Muscle of arm (tissue), 12 donors: ENCODE data around the gene CEP350. TPM values are rescaled to one million over a fixed set of nuclear protein-coding genes. Genes with fewer than 3 reads are reported as not detected.
"Not testable (repeated sequence)": the region's sequence is repeated elsewhere in the genome, so short reads cannot be mapped to it uniquely, and the experiment has no call there.

Experiments used
- DNase-seq: peaks from one replicate; pipeline ENCODE4 v3.0.0-alpha.2; 2013
- polyA plus RNA-seq, 12 donors: library from polyadenylated mRNA; unstranded; fragments of 120-200 nt; gene quantifications; one replicate each; pipeline ENCODE4 v1.2.1, GENCODE V29; 2013; ENCODE audit not compliant: insufficient read length in 12 of 12

CEP350 gene
- polyA plus RNA-seq, 12 donors, result 27.9 to 41.2 (median 33.8) TPM; not detected in 1

DNA sequence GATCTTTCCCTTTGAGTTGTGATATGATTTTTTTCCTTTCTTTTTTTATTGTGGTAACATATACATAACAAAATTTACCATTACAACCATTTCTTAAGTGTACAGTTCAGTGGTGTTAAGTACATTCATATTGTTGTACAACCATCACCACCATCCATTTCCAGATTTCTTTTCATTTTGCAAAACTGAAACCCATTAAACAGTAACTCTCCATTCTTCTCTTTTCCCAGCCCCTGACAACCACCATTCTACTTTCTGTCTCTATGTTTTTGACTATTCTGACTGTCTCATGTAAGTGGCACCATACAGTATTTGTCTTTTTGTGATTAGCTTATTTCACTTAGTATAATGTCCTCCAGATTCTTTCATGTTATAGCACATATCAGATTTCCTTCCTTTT lies 30.3 kb downstream of the CEP350 start:
- DNase-seq, result no peak

- DNase-seq, result no peak
These were observed 36.2 kb downstream of the CEP350 start for GRCh38 chr1:179990847-179991246.

DNA sequence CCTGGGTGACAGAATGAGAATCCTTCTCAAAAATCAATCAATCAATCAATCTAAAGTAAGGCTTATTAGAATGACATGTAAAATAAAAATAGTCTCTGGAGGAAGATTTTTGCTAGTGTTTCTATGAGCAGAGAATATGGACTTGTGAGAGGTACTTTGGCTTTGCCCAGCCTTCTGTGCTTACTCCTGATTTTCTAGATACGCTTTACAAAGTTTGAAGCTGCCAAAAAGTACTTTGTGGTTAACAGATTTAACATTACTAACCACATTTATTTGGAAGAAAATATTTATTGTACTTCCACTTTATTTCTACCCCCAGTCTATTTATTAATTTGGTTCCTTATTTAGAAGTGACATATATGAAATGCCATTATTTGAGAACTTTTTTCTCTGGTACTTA lies 41.0 kb downstream of the CEP350 start:
- DNase-seq, result no peak

- no peak for DNase-seq
These were observed 41.5 kb downstream of the CEP350 start for GRCh38 chr1:179996099-179996498.

DNA sequence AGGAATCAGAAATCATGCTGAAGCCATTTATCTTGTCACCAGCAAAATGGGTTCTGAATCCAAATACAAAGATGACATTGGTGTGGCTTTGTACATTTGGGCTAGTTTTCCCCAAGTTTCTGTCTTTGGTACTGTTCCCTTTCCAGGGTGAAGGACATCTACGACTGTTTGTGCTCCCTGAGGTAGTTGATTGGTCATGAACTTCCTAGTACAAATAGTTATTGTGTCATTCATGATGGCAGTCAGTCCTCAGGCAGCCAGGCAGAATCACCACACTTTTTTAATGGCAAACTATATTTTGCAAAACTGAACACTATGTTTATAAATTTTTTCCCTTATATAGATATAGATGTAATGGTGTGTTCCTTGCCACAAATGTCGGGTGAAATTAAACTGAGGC lies 46.0 kb downstream of the CEP350 start:
- no peak for DNase-seq

DNA sequence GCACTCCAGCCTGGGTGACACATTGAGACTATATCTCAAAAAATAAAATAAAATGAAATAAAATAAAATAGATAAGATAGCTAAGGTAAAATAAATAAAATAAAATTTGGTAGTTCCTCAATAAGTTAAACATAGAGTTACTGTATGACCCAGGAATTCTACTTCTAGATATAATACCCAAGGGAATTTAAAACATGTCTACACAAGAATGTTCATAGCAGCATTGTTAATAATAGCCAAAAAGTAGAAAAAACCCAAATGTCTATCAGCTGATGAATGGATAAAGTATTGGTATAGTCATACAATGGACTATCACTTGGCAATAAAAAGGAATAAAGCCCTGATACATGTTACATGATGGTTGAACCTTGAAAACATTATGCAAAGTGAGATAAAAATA lies 47.8 kb downstream of the CEP350 start:
- DNase-seq, result no peak

GRCh38 chr1:180003026-180003695 lies 48.6 kb downstream of the CEP350 start:
- no peak for DNase-seq

- DNase-seq, result not testable (repeated sequence)
These were observed 52.2 kb downstream of the CEP350 start for GRCh38 chr1:180006762-180007161.

GRCh38 chr1:180020017-180020416 lies 65.4 kb downstream of the CEP350 start:
- DNase-seq, result no peak

GRCh38 chr1:180026556-180026955 lies 71.9 kb downstream of the CEP350 start:
- no peak for DNase-seq

GRCh38 chr1:180027949-180028445 lies 73.4 kb downstream of the CEP350 start:
- DNase-seq, result no peak

- no peak for DNase-seq
These were observed 74.3 kb downstream of the CEP350 start for GRCh38 chr1:180028864-180029263.

DNA sequence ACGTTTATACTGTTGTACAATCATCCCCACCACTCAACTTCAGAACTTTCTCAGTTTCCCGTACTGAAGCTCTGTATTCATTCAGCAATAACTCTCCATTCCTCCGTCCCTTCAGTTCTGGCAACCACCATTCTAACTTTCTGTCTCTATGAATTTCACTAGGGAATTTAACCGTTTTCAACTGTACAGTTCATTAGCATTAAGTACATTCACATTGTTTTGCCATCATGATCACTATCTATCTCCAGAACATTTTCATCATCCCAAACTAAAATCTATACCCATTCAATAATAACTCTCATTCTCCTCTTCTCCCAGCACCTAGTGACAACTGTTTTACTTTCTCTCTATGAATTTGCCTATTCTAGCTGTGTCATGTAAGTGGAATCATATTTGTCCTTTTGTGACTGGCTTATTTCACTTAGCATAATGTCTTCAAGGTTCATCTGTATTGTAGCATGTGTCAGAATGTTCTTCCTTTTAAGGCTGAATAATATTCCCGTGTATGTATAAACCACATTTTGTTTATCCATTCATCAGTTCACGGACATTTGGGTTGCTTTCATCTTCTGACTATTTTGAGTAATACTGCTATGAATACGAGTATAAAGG lies 75.0 kb downstream of the CEP350 start:
- DNase-seq, result no peak

DNA sequence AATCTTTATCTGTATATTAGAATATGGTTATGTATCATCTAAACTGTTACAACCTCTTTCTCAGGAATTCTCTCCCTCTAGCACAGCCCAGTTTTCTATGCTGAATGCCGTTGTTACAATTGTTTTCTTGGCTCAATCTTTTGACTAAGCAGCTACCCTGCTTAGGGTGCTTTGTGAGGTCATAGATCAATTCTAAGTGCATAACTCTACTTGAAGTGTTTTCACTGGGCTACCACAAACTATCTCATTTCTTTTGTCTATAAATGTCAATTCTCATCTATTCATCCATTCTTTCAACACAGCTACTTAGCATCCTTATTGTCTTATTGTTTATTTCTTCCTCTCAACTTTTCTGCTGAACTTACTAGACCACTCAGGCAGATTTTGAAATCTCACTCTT lies 77.1 kb downstream of the CEP350 start:
- DNase-seq, result no peak

DNA sequence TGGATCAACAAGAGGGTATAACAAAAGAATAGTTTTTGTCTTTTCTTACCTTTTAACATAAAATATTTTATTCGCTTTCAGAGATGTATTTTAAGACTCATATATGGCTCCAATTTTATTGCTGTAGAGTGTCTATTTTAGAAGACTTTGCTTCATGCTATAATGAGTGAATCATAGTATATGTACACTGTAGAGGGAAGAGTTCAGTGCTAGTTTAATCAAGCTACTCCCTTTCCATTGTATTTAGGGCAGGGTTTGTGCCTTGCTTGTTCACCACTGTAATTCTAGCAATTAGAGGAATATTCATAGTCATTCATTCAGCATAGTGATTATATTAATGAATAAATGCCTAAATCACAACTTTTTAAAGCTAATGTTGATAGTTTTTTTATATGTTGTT lies 78.8 kb downstream of the CEP350 start:
- no peak for DNase-seq

GRCh38 chr1:180040034-180040433 lies 85.4 kb downstream of the CEP350 start:
- no peak for DNase-seq

GRCh38 chr1:180041582-180041981 lies 87.0 kb downstream of the CEP350 start:
- no peak for DNase-seq

DNA sequence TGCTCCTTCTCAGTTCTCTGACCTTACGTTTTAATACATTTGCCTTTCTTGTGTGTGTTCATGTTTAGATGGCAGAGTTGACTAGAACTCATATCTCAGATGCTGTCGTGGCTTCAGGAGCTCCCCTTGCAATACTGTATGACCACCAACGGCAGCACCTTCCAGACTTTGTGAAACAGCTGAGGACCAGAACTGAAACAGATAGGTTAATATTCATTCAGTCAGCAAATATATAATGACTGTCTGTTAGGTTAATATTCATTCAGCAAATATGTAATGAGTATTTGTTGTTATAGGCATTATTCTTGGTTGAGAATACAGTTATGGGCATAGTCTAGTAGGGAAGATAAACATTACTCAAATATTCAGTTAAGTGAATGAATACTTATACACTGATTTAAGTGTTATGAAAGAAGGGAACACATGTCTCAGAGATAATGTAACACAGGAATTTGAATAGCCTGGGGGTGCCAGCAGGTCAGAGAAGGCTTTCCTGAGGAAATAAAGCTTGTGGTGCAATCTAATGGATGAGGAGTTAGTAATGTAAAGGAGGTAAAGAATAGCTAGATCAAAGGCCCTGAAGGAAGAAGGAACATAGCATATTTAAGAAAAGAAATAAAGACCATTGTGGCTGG lies 88.5 kb downstream of the CEP350 start:
- DNase-seq, result no peak

GRCh38 chr1:180043785-180044184 lies 89.2 kb downstream of the CEP350 start:
- no peak for DNase-seq

GRCh38 chr1:180046674-180047073 lies 92.1 kb downstream of the CEP350 start:
- DNase-seq, result no peak

DNA sequence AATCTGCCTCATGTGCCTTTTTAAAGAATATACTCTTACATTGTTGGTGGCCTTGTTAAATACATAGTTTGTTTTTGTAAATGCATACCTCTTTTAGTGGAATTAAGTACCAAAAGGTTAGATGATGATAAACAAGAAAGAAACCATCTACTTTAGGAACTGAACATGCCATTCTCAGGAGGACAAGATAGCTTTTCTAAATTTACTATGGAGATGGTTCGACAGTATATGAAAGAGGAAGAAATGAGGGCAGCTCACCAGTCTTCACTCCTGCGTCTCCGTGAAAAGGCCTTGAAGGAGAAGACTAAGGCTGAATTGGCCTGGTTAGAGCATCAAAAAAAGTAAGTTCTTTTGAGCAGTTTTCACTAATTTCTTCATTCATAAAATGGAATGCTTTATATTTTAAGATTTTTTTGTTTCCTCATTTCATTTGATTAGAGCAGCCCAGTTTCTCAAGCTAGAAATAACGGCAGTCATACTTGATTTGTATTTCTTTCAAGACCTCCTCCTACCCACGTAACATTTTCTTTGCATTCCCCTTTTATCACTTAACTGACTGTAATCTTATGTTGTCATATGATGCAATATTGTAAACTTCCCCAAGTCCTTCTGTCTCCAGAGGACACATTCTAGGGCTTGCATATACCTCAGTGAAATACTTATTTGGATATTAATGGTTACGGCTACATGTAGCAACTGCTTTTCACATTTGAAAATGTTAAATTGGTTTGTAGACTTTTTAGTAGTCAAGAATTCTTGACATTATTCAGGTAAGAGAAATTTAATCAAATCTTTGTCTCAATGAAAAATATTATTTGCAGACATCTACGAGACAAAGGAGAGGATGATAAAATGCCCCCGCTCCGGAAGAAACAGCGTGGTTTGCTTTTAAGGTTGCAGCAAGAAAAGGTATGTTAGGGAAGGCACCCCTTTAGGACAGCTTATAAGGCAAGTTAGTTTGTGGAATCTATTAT lies 99.3 kb downstream of the CEP350 start:
- no peak for DNase-seq

DNA sequence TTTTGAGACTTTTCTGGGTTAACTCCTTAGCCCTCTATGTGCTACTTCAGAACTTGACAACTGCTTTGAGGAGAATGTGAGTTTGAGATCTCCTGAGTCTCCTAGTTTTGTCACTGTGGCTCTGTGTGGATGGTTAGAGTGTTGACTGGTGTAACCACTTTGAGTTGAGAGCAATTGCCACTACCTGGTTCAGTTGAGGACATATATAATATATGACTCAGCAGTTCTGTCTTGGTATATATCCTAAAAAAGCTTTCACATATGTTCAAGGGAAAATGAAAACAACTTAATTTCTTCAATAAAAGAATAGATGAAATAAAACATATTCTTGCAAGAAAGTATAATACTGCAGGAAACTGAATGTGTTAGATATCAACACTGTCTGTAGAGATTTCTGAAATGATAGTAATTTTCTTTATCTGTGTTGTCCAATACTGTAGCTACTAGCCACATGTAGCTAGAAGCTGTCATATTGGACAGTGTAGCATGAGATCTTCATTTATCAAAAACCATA lies 103.3 kb downstream of the CEP350 start:
- no peak for DNase-seq
